ENCODE results near the gene ATRNL1. TPM values are rescaled to one million over a fixed set of nuclear protein-coding genes. Genes with fewer than 3 reads are reported as not detected.

The ATRNL1 gene
- total RNA-seq, 1 donor from 2014 or later, result 66.0 TPM

- Mint-ChIP-seq H3K4me1 (ENCODE audit: low read depth) (peaks cover 6% of the 10 kb centered on the region), H3K27ac (ENCODE audit: unreplicated experiment) (no peak overlapping the region), H3K9me3 (ENCODE audit: low read depth) (no peaks in the 10 kb centered on the region), H3K4me3 (ENCODE audit: unreplicated experiment) (no peak overlapping the region), H3K36me3 (ENCODE audit: low read depth) (no peaks in the 10 kb centered on the region), H3K27me3 (ENCODE audit: low read depth) (no peaks in the 10 kb centered on the region)
- no peak for DNase-seq (ENCODE audit: low spot score)
- TF ChIP-seq CTCF (IDR thresholded peaks at IDR 0.05), result no peak
Measured at GRCh38 chr10:115665549-115665948, 572.4 kb downstream of the ATRNL1 start.

GRCh38 chr10:115674496-115674895, 581.3 kb downstream of the ATRNL1 start:
- Mint-ChIP-seq H3K27ac (ENCODE audit: unreplicated experiment) (peak overlapping the region; percentile 80), H3K36me3 (ENCODE audit: low read depth) (no peaks in the 10 kb centered on the region), H3K4me3 (ENCODE audit: unreplicated experiment) (no peak overlapping the region), H3K27me3 (ENCODE audit: low read depth) (no peaks in the 10 kb centered on the region), H3K9me3 (ENCODE audit: low read depth) (peaks cover 3% of the 10 kb centered on the region), H3K4me1 (ENCODE audit: low read depth) (peaks cover 35% of the 10 kb centered on the region)
- no peak for DNase-seq (ENCODE audit: low spot score)
- no peak for TF ChIP-seq CTCF (IDR thresholded peaks at IDR 0.05)

- H3K4me1 Mint-ChIP-seq (ENCODE audit: low read depth), result peaks cover 3% of the 10 kb centered on the region
- no peak for TF ChIP-seq CTCF (IDR thresholded peaks at IDR 0.05)
- H3K4me3 Mint-ChIP-seq (ENCODE audit: unreplicated experiment), result no peak overlapping the region
- H3K27me3 Mint-ChIP-seq (ENCODE audit: low read depth), result no peaks in the 10 kb centered on the region
- H3K36me3 Mint-ChIP-seq (ENCODE audit: low read depth), result peaks cover 6% of the 10 kb centered on the region
- no peak overlapping the region for H3K27ac Mint-ChIP-seq (ENCODE audit: unreplicated experiment)
- DNase-seq (ENCODE audit: low spot score), result no peak
- peaks cover 19% of the 10 kb centered on the region for H3K9me3 Mint-ChIP-seq (ENCODE audit: low read depth)
Measured at GRCh38 chr10:115696747-115697146, 603.6 kb downstream of the ATRNL1 start.

- Mint-ChIP-seq H3K4me1 (ENCODE audit: low read depth) (peaks cover 27% of the 10 kb centered on the region), H3K9me3 (ENCODE audit: low read depth) (peaks cover 14% of the 10 kb centered on the region), H3K36me3 (ENCODE audit: low read depth) (peaks cover 7% of the 10 kb centered on the region), H3K27me3 (ENCODE audit: low read depth) (no peaks in the 10 kb centered on the region), H3K4me3 (ENCODE audit: unreplicated experiment) (no peak overlapping the region), H3K27ac (ENCODE audit: unreplicated experiment) (peak overlapping the region; percentile 77)
- DNase-seq (ENCODE audit: low spot score), result no peak
- no peak for TF ChIP-seq CTCF (IDR thresholded peaks at IDR 0.05)
Measured at GRCh38 chr10:115706026-115706425, 612.9 kb downstream of the ATRNL1 start.

GRCh38 chr10:115706488-115707076, 613.4 kb downstream of the ATRNL1 start:
- Mint-ChIP-seq H3K27ac (ENCODE audit: unreplicated experiment) (peak overlapping the region; percentile 77), H3K27me3 (ENCODE audit: low read depth) (no peaks in the 10 kb centered on the region), H3K4me3 (ENCODE audit: unreplicated experiment) (no peak overlapping the region), H3K36me3 (ENCODE audit: low read depth) (peaks cover 6% of the 10 kb centered on the region), H3K4me1 (ENCODE audit: low read depth) (peaks cover 33% of the 10 kb centered on the region), H3K9me3 (ENCODE audit: low read depth) (peaks cover 8% of the 10 kb centered on the region)
- DNase-seq (ENCODE audit: low spot score), result no peak
- TF ChIP-seq CTCF (IDR thresholded peaks at IDR 0.05), result peak; percentile 93
